ENCODE data around the gene SBK2. TPM values are rescaled to one million over a fixed set of nuclear protein-coding genes. Genes with fewer than 3 reads are reported as not detected.

Gene SBK2
- polyA plus RNA-seq, 1 donor from 2014 or later, result not detected

DNA sequence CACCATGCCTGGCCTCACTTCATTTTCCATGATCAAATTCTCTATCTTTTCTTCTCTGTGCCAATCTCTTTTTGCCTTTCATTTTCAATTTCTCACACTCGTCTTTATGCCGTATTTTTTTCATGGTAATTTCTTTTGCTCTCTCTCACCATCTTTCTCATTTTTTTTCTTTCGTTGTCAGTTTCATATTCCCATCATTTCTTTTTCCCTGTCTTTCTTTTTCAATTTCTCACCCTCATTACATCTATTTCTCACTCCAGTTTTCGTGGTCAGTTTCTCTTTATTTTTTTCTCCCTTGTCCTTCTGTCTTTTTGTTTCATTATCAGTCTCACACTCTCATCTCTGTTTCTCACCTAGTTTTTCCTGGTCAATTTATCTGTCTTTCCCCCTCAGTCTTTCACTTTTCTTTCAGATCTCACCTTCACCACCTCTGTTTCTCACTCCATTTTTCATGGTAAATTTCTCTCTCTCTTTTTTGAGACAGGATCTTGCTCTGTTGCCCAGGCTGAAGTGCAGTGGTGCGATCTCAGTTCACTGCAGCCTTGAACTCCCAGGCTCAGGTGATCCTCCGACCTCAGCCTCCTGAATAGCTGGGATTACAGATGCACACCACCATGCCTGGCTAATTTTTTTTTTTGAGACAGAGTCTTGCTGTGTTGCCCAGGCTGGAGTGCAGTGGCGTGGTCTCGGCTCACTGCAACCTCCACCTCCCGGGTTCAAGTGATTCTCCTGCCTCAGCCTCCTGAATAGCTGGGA lies 34.6 kb downstream of the SBK2 start:
- H2AFZ ChIP-seq (ENCODE audit: low read depth, low read length), result no peak overlapping the region
- no peaks in the 10 kb centered on the region for H3K9me3 ChIP-seq (ENCODE audit: low read length)
- no peaks in the 10 kb centered on the region for H4K20me1 ChIP-seq (ENCODE audit: insufficient read depth)
- H3K79me2 ChIP-seq (replicated peaks; ENCODE audit: insufficient read depth, low read length), result no peaks in the 10 kb centered on the region
- H3K9me2 ChIP-seq (ENCODE audit: insufficient read depth, low read length), result no peaks in the 10 kb centered on the region
- H3K36me3 ChIP-seq (ENCODE audit: insufficient read depth, low read length), result no peaks in the 10 kb centered on the region
- H3K4me2 ChIP-seq (ENCODE audit: low read length), result no peak overlapping the region
- no peak overlapping the region for H3K4me3 ChIP-seq (ENCODE audit: low read length)
- no peaks in the 10 kb centered on the region for H3K27me3 ChIP-seq (ENCODE audit: insufficient read depth, low read depth, low read length)
- H3K9ac ChIP-seq (ENCODE audit: low read length), result no peak overlapping the region
- no peaks in the 10 kb centered on the region for H3F3A ChIP-seq (ENCODE audit: insufficient read depth, low read length, poor library complexity, severe bottlenecking)
- TF ChIP-seq EP300 (conservative IDR thresholded peaks at IDR 0.05; ENCODE audit: poor library complexity, severe bottlenecking) (no peak), CTCF (IDR thresholded peaks at IDR 0.05; ENCODE audit: poor library complexity, severe bottlenecking) (no peak), SMC3 (conservative IDR thresholded peaks at IDR 0.05; ENCODE audit: poor library complexity) (no peak), TAF1 (IDR thresholded peaks at IDR 0.05; ENCODE audit: low read depth) (no peak), RAD21 (conservative IDR thresholded peaks at IDR 0.05) (no peak), EZH2 (IDR thresholded peaks at IDR 0.05; ENCODE audit: borderline replicate concordance, insufficient read depth, low read length, poor library complexity, severe bottlenecking) (no peak), MXI1 (conservative IDR thresholded peaks at IDR 0.05; ENCODE audit: poor library complexity, severe bottlenecking) (no peak), REST (IDR thresholded peaks at IDR 0.05; ENCODE audit: borderline replicate concordance) (no peak), POLR2AphosphoS5 (IDR thresholded peaks at IDR 0.05) (no peak)
- H3K27ac ChIP-seq (ENCODE audit: low read length), result no peak overlapping the region

DNA sequence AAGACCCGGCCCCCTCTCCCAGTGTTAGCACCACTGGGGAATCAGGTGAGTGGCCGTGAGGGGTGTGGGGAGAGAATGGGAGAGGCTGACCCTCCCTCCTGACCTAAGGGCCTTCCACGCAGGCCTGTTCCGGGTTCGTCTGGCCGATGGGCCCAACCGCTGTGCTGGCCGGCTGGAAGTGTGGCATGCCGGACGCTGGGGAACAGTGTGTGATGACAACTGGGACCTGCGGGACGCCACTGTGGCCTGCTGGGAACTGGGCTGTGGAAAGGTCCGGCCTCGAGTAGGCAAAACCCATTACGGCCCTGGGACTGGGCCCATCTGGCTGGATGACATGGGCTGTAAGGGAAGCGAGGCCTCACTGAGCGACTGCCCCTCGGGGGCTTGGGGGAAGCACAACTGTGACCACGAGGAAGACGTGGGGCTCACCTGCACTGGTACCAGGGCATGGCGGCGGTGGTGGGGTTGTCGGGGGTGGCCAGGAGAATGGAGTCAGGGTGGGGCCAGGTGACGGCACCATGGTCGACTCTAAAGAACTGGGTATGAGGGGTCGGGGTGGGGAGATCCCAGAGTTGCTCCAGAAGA lies 36.5 kb downstream of the SBK2 start:
- Histone ChIP-seq H3K27me3 (ENCODE audit: insufficient read depth, low read depth, low read length) (no peaks in the 10 kb centered on the region), H4K20me1 (ENCODE audit: insufficient read depth) (no peaks in the 10 kb centered on the region), H3K9ac (ENCODE audit: low read length) (no peak overlapping the region), H3K27ac (ENCODE audit: low read length) (no peak overlapping the region), H3K36me3 (ENCODE audit: insufficient read depth, low read length) (no peaks in the 10 kb centered on the region), H2AFZ (ENCODE audit: low read depth, low read length) (no peak overlapping the region), H3K4me3 (ENCODE audit: low read length) (no peak overlapping the region), H3K9me3 (ENCODE audit: low read length) (no peaks in the 10 kb centered on the region), H3F3A (ENCODE audit: insufficient read depth, low read length, poor library complexity, severe bottlenecking) (no peaks in the 10 kb centered on the region), H3K79me2 (replicated peaks; ENCODE audit: insufficient read depth, low read length) (no peaks in the 10 kb centered on the region), H3K4me2 (ENCODE audit: low read length) (no peak overlapping the region), H3K9me2 (ENCODE audit: insufficient read depth, low read length) (no peaks in the 10 kb centered on the region)
- TF ChIP-seq TAF1 (IDR thresholded peaks at IDR 0.05; ENCODE audit: low read depth) (no peak), EZH2 (IDR thresholded peaks at IDR 0.05; ENCODE audit: borderline replicate concordance, insufficient read depth, low read length, poor library complexity, severe bottlenecking) (no peak), CTCF (IDR thresholded peaks at IDR 0.05; ENCODE audit: poor library complexity, severe bottlenecking) (no peak), POLR2AphosphoS5 (IDR thresholded peaks at IDR 0.05) (no peak)
